Left ventricle myocardium inferior (tissue), 1 donor: ENCODE data around the gene HLA-DRA. TPM values are rescaled to one million over a fixed set of nuclear protein-coding genes. Genes with fewer than 3 reads are reported as not detected.

ENCODE experiments used
- DNase-seq: peaks from one replicate; pipeline ENCODE4 v3.0.0-alpha.2; 2020
- H3K27ac ChIP-seq: fragments of 200-600 bp; replicated peaks from 2 replicates; pipeline ENCODE4 v1.8.0; 2021
- H3K27me3 ChIP-seq: fragments of 200-600 bp; 2 replicates; pipeline ENCODE4 v1.8.0; 2021; ENCODE audit warnings: low read depth
- H3K36me3 ChIP-seq: fragments of 200-600 bp; 2 replicates; pipeline ENCODE4 v1.8.0; 2021
- H3K4me1 ChIP-seq: fragments of 200-600 bp; 2 replicates; pipeline ENCODE4 v1.8.0; 2021
- H3K4me3 ChIP-seq: fragments of 200-600 bp; 2 replicates; pipeline ENCODE4 v1.8.0; 2021; ENCODE audit warnings: mild to moderate bottlenecking, moderate library complexity
- H3K9me3 ChIP-seq: fragments of 200-600 bp; replicated peaks from 2 replicates; pipeline ENCODE4 v1.8.0; 2021
- CTCF ChIP-seq: fragments of 200-600 bp; IDR thresholded peaks from 2 replicates; pipeline ENCODE4 v1.8.0; 2021; ENCODE audit warnings: antibody characterized with exemption, mild to moderate bottlenecking, borderline replicate concordance
- intact Hi-C: fragments of 100-400 bp; cut with micrococcal nuclease; formaldehyde crosslinking; loops from one replicate; pipeline ENCODE4 v1.11.0; 2022
- total RNA-seq: library from RNA; stranded (reverse); fragmentation: NEBNext Ultra II Directional; extraction: Animal tissue kit (Norgen Biotek cat#: 25700); gene quantifications from one replicate; pipeline ENCODE4 v1.2.1, GENCODE V29; 2021
- donor health status: DM: no; HTN: yes; CAD: no; lungs with severe emphysema.

HLA-DRA gene
- total RNA-seq, 1 donor from 2014 or later: 87.3 TPM

GRCh38 chr6:32483968-32484613 lies 44.4 kb downstream of the HLA-DRA start:
- no peaks in the 10 kb centered on the region for H3K27me3 ChIP-seq
- H3K9me3 ChIP-seq: no peaks in the 10 kb centered on the region
- intact Hi-C loops: no loop called here
- H3K4me1 ChIP-seq: no peaks in the 10 kb centered on the region
- no peak overlapping the region for H3K4me3 ChIP-seq
- no peak for TF ChIP-seq CTCF
- no peak for DNase-seq
- H3K36me3 ChIP-seq: no peaks in the 10 kb centered on the region
- H3K27ac ChIP-seq: no peak overlapping the region

- intact Hi-C loops: no loop called here
- H3K27ac ChIP-seq: no peak overlapping the region
- no peak for TF ChIP-seq CTCF
- H3K27me3 ChIP-seq: no peaks in the 10 kb centered on the region
- no peaks in the 10 kb centered on the region for H3K36me3 ChIP-seq
- no peak overlapping the region for H3K4me3 ChIP-seq
- no peak for DNase-seq
- no peaks in the 10 kb centered on the region for H3K4me1 ChIP-seq
- no peaks in the 10 kb centered on the region for H3K9me3 ChIP-seq
Measured at GRCh38 chr6:32484614-32484998, 44.9 kb downstream of the HLA-DRA start.

GRCh38 chr6:32488083-32488482 lies 48.4 kb downstream of the HLA-DRA start:
- Histone ChIP-seq H3K27me3 (no peaks in the 10 kb centered on the region), H3K4me3 (no peak overlapping the region), H3K36me3 (no peaks in the 10 kb centered on the region), H3K27ac (no peak overlapping the region), H3K4me1 (no peaks in the 10 kb centered on the region), H3K9me3 (no peaks in the 10 kb centered on the region)
- DNase-seq: no peak
- TF ChIP-seq CTCF: no peak
- intact Hi-C loops: no loop called here

- no peak overlapping the region for H3K27ac ChIP-seq
- no peak for TF ChIP-seq CTCF
- H3K27me3 ChIP-seq: no peaks in the 10 kb centered on the region
- H3K4me1 ChIP-seq: no peaks in the 10 kb centered on the region
- DNase-seq: no peak
- intact Hi-C loops: no loop called here
- no peak overlapping the region for H3K4me3 ChIP-seq
- no peaks in the 10 kb centered on the region for H3K36me3 ChIP-seq
- H3K9me3 ChIP-seq: no peaks in the 10 kb centered on the region
Measured at GRCh38 chr6:32491700-32492099, 52.0 kb downstream of the HLA-DRA start.

- H3K27ac ChIP-seq: no peak overlapping the region
- intact Hi-C loops: no loop called here
- no peaks in the 10 kb centered on the region for H3K9me3 ChIP-seq
- no peak for DNase-seq
- TF ChIP-seq CTCF: no peak
- no peaks in the 10 kb centered on the region for H3K27me3 ChIP-seq
- H3K36me3 ChIP-seq: no peaks in the 10 kb centered on the region
- H3K4me3 ChIP-seq: no peak overlapping the region
- H3K4me1 ChIP-seq: no peaks in the 10 kb centered on the region
Measured at GRCh38 chr6:32492351-32492750, 52.7 kb downstream of the HLA-DRA start.

Other genes with a start within 250 kb of the HLA-DRA start
- 36.5 TPM for gene PBX2, start 249.7 kb upstream of the HLA-DRA start, total RNA-seq
- 5.0 TPM for gene GPSM3, start 247.2 kb upstream of the HLA-DRA start, total RNA-seq
- gene NOTCH4, start 215.8 kb upstream of the HLA-DRA start, total RNA-seq: 23.0 TPM
- gene TSBP1, start 68.0 kb upstream of the HLA-DRA start, total RNA-seq: not detected
- not detected for gene BTNL2, start 32.7 kb upstream of the HLA-DRA start, total RNA-seq
- gene HLA-DRB5, start 90.4 kb downstream of the HLA-DRA start, total RNA-seq: 14.3 TPM
- gene HLA-DRB1, start 150.0 kb downstream of the HLA-DRA start, total RNA-seq: 26.4 TPM
- 5.4 TPM for gene HLA-DQA1, start 197.5 kb downstream of the HLA-DRA start, total RNA-seq
- 2.0 TPM for gene HLA-DQB1, start 226.8 kb downstream of the HLA-DRA start, total RNA-seq